Measurements from ENCODE around the gene CYSRT1.
A peak's percentile ranks its signal among the peaks of the same experiment; 100 is the strongest.

CYSRT1 gene

GRCh38 chr9:137227054-137227852 is 2.3 kb downstream of the CYSRT1 start, which contains the start of gene RNF224:
Gene RNF224, plus strand, starts transcription at chr9:137227502. Its CDS starts 834 bp downstream, at chr9:137228336.
- DNase-seq (ENCODE audit: low read depth): peak; percentile 77

GRCh38 chr9:137227853-137228505 is 3.0 kb downstream of the CYSRT1 start:
- no peak for DNase-seq (ENCODE audit: low read depth)

GRCh38 chr9:137228506-137228967 is 3.6 kb downstream of the CYSRT1 start:
- no peak for DNase-seq (ENCODE audit: low read depth)

- DNase-seq (ENCODE audit: low read depth): no peak
These were observed 4.3 kb downstream of the CYSRT1 start for GRCh38 chr9:137228968-137229896.

- no peak for DNase-seq (ENCODE audit: low read depth)
These were observed 5.1 kb downstream of the CYSRT1 start for GRCh38 chr9:137229903-137230704.

GRCh38 chr9:137230705-137231371 is 5.9 kb downstream of the CYSRT1 start, which contains the start of gene SLC34A3:
Gene SLC34A3, plus strand, starts transcription at chr9:137230901. Its CDS starts 802 bp downstream, at chr9:137231703.
- DNase-seq (ENCODE audit: low read depth): no peak

GRCh38 chr9:137231372-137232039 is 6.5 kb downstream of the CYSRT1 start:
- no peak for DNase-seq (ENCODE audit: low read depth)

- DNase-seq (ENCODE audit: low read depth): no peak
These were observed 7.1 kb downstream of the CYSRT1 start for GRCh38 chr9:137232101-137232500.

- no peak for DNase-seq (ENCODE audit: low read depth)
These were observed 7.5 kb downstream of the CYSRT1 start for GRCh38 chr9:137232510-137232909.

- no peak for DNase-seq (ENCODE audit: low read depth)
These were observed 8.4 kb downstream of the CYSRT1 start for GRCh38 chr9:137233143-137233980.

- no peak for DNase-seq (ENCODE audit: low read depth)
These were observed 9.2 kb downstream of the CYSRT1 start for GRCh38 chr9:137234055-137234697.

GRCh38 chr9:137234758-137235423 is 9.9 kb downstream of the CYSRT1 start:
- no peak for DNase-seq (ENCODE audit: low read depth)

GRCh38 chr9:137235424-137236237 is 10.7 kb downstream of the CYSRT1 start:
- DNase-seq (ENCODE audit: low read depth): no peak

GRCh38 chr9:137236238-137236935 is 11.4 kb downstream of the CYSRT1 start:
- peak; percentile 86 for DNase-seq (ENCODE audit: low read depth)

GRCh38 chr9:137236936-137237421 is 12.0 kb downstream of the CYSRT1 start:
- DNase-seq (ENCODE audit: low read depth): no peak

Measured in activated T-cell treated with anti-CD3 and anti-CD28 coated beads for 24 hours (primary cell).